Measurements from ENCODE around the gene ATF4.

The ATF4 gene

DNA sequence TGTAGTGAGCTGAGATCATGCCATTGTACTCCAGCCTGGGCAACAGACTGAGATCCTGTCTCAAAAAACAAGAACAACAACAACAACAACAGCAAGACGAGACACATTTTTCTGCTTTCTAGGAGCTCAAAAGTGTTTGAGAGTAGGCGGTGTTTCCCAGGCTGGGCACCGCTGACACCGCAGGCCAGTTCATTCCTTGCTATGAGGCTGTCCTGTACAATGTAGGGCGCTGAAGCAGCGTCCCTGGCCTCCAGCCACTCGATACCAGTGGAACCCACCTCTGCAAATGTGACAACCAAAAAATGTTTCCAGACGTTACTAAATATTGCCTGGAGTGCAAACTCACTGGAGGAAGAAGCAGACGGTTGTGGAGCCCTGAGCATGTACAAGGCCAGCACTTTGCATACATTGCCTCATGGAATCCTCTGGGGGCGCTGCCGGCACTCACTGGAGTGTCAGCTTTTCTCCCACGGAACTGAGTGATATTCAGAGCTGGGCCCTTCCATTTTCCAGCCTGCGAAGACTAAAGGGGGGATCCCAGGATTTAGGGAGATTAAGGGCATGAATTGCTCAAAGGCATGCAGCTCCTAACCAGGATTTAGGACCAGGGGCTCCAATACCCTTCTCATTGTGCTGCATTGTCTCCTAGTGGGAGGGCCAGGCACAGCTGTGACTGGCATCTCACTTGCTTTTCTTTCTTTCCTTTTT lies 24.1 kb upstream of the ATF4 start (continued):
- TF ChIP-seq ZNF791 (tag by site-specific recombination; IDR thresholded peaks at IDR 0.05), result no peak
- TF ChIP-seq SP2 (tag by site-specific recombination; IDR thresholded peaks at IDR 0.05), result no peak
- TF ChIP-seq, protein P1, sequence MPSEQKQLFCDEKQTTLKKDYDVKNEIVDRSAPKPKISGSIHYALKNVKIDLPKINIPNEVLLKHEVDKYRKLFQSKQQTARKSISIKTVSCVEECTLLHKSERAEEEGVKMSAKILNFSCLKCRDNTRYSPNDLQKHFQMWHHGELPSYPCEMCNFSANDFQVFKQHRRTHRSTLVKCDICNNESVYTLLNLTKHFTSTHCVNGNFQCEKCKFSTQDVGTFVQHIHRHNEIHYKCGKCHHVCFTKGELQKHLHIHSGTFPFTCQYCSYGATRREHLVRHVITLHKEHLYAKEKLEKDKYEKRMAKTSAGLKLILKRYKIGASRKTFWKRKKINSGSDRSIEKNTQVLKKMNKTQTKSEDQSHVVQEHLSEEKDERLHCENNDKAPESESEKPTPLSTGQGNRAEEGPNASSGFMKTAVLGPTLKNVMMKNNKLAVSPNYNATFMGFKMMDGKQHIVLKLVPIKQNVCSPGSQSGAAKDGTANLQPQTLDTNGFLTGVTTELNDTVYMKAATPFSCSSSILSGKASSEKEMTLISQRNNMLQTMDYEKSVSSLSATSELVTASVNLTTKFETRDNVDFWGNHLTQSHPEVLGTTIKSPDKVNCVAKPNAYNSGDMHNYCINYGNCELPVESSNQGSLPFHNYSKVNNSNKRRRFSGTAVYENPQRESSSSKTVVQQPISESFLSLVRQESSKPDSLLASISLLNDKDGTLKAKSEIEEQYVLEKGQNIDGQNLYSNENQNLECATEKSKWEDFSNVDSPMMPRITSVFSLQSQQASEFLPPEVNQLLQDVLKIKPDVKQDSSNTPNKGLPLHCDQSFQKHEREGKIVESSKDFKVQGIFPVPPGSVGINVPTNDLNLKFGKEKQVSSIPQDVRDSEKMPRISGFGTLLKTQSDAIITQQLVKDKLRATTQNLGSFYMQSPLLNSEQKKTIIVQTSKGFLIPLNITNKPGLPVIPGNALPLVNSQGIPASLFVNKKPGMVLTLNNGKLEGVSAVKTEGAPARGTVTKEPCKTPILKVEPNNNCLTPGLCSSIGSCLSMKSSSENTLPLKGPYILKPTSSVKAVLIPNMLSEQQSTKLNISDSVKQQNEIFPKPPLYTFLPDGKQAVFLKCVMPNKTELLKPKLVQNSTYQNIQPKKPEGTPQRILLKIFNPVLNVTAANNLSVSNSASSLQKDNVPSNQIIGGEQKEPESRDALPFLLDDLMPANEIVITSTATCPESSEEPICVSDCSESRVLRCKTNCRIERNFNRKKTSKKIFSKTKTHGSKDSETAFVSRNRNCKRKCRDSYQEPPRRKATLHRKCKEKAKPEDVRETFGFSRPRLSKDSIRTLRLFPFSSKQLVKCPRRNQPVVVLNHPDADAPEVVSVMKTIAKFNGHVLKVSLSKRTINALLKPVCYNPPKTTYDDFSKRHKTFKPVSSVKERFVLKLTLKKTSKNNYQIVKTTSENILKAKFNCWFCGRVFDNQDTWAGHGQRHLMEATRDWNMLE (tag by site-specific recombination; conservative IDR thresholded peaks at IDR 0.05; ENCODE audit: low read depth), result no peak
- TF ChIP-seq, protein P2, sequence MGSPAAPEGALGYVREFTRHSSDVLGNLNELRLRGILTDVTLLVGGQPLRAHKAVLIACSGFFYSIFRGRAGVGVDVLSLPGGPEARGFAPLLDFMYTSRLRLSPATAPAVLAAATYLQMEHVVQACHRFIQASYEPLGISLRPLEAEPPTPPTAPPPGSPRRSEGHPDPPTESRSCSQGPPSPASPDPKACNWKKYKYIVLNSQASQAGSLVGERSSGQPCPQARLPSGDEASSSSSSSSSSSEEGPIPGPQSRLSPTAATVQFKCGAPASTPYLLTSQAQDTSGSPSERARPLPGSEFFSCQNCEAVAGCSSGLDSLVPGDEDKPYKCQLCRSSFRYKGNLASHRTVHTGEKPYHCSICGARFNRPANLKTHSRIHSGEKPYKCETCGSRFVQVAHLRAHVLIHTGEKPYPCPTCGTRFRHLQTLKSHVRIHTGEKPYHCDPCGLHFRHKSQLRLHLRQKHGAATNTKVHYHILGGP (tag by site-specific recombination; IDR thresholded peaks at IDR 0.05), result peak; percentile 55; the same call in 1 of the 2 replicates
- TF ChIP-seq ZNF248 (tag by site-specific recombination; IDR thresholded peaks at IDR 0.05), result no peak
- TF ChIP-seq ZNF24 (tag by site-specific recombination; IDR thresholded peaks at IDR 0.05), result no peak
- no peak for TF ChIP-seq ZNF548 (tag by site-specific recombination; IDR thresholded peaks at IDR 0.05)
- no peak for TF ChIP-seq ZNF549 (tag by site-specific recombination; IDR thresholded peaks at IDR 0.05)
- no peak for TF ChIP-seq PRDM1 (tag by site-specific recombination; IDR thresholded peaks at IDR 0.05)
- TF ChIP-seq, protein P3, sequence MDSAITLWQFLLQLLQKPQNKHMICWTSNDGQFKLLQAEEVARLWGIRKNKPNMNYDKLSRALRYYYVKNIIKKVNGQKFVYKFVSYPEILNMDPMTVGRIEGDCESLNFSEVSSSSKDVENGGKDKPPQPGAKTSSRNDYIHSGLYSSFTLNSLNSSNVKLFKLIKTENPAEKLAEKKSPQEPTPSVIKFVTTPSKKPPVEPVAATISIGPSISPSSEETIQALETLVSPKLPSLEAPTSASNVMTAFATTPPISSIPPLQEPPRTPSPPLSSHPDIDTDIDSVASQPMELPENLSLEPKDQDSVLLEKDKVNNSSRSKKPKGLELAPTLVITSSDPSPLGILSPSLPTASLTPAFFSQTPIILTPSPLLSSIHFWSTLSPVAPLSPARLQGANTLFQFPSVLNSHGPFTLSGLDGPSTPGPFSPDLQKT (IDR thresholded peaks at IDR 0.05; ENCODE audit: borderline replicate concordance, low read depth, low read length), result no peak
- TF ChIP-seq ZEB2 (tag by site-specific recombination; IDR thresholded peaks at IDR 0.05), result no peak
- no peak for TF ChIP-seq SP3 (tag by site-specific recombination; IDR thresholded peaks at IDR 0.05)
- TF ChIP-seq ZFP69B (tag by site-specific recombination; IDR thresholded peaks at IDR 0.05), result no peak
- TF ChIP-seq, protein P4, sequence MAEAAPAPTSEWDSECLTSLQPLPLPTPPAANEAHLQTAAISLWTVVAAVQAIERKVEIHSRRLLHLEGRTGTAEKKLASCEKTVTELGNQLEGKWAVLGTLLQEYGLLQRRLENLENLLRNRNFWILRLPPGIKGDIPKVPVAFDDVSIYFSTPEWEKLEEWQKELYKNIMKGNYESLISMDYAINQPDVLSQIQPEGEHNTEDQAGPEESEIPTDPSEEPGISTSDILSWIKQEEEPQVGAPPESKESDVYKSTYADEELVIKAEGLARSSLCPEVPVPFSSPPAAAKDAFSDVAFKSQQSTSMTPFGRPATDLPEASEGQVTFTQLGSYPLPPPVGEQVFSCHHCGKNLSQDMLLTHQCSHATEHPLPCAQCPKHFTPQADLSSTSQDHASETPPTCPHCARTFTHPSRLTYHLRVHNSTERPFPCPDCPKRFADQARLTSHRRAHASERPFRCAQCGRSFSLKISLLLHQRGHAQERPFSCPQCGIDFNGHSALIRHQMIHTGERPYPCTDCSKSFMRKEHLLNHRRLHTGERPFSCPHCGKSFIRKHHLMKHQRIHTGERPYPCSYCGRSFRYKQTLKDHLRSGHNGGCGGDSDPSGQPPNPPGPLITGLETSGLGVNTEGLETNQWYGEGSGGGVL (tag by site-specific recombination; IDR thresholded peaks at IDR 0.05), result no peak
- 0 out of 2 replicates have a peak, but pooled peaks have one; percentile 16 for TF ChIP-seq ZNF335 (tag by site-specific recombination; conservative IDR thresholded peaks at IDR 0.05)
- 0 out of 2 replicates have a peak, but pooled peaks have one; percentile 13 for TF ChIP-seq ZNF600 (tag by site-specific recombination; IDR thresholded peaks at IDR 0.05)
- TF ChIP-seq, protein P5, sequence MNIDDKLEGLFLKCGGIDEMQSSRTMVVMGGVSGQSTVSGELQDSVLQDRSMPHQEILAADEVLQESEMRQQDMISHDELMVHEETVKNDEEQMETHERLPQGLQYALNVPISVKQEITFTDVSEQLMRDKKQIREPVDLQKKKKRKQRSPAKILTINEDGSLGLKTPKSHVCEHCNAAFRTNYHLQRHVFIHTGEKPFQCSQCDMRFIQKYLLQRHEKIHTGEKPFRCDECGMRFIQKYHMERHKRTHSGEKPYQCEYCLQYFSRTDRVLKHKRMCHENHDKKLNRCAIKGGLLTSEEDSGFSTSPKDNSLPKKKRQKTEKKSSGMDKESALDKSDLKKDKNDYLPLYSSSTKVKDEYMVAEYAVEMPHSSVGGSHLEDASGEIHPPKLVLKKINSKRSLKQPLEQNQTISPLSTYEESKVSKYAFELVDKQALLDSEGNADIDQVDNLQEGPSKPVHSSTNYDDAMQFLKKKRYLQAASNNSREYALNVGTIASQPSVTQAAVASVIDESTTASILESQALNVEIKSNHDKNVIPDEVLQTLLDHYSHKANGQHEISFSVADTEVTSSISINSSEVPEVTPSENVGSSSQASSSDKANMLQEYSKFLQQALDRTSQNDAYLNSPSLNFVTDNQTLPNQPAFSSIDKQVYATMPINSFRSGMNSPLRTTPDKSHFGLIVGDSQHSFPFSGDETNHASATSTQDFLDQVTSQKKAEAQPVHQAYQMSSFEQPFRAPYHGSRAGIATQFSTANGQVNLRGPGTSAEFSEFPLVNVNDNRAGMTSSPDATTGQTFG (tag by site-specific recombination; IDR thresholded peaks at IDR 0.05; ENCODE audit: borderline replicate concordance), result no peak
- TF ChIP-seq, protein P6, sequence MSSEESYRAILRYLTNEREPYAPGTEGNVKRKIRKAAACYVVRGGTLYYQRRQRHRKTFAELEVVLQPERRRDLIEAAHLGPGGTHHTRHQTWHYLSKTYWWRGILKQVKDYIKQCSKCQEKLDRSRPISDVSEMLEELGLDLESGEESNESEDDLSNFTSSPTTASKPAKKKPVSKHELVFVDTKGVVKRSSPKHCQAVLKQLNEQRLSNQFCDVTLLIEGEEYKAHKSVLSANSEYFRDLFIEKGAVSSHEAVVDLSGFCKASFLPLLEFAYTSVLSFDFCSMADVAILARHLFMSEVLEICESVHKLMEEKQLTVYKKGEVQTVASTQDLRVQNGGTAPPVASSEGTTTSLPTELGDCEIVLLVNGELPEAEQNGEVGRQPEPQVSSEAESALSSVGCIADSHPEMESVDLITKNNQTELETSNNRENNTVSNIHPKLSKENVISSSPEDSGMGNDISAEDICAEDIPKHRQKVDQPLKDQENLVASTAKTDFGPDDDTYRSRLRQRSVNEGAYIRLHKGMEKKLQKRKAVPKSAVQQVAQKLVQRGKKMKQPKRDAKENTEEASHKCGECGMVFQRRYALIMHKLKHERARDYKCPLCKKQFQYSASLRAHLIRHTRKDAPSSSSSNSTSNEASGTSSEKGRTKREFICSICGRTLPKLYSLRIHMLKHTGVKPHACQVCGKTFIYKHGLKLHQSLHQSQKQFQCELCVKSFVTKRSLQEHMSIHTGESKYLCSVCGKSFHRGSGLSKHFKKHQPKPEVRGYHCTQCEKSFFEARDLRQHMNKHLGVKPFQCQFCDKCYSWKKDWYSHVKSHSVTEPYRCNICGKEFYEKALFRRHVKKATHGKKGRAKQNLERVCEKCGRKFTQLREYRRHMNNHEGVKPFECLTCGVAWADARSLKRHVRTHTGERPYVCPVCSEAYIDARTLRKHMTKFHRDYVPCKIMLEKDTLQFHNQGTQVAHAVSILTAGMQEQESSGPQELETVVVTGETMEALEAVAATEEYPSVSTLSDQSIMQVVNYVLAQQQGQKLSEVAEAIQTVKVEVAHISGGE (tag by site-specific recombination; conservative IDR thresholded peaks at IDR 0.05; ENCODE audit: low read depth), result no peak
- TF ChIP-seq, protein P7, sequence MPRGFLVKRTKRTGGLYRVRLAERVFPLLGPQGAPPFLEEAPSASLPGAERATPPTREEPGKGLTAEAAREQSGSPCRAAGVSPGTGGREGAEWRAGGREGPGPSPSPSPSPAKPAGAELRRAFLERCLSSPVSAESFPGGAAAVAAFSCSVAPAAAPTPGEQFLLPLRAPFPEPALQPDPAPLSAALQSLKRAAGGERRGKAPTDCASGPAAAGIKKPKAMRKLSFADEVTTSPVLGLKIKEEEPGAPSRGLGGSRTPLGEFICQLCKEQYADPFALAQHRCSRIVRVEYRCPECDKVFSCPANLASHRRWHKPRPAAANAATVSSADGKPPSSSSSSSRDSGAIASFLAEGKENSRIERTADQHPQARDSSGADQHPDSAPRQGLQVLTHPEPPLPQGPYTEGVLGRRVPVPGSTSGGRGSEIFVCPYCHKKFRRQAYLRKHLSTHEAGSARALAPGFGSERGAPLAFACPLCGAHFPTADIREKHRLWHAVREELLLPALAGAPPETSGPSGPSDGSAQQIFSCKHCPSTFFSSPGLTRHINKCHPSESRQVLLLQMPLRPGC (tag by site-specific recombination; IDR thresholded peaks at IDR 0.05), result no peak
- no peak for TF ChIP-seq ZNF624 (tag by site-specific recombination; IDR thresholded peaks at IDR 0.05)
- no peak for TF ChIP-seq ZNF140 (tag by site-specific recombination; IDR thresholded peaks at IDR 0.05)
- no peak for TF ChIP-seq ZBTB7A (tag by site-specific recombination; IDR thresholded peaks at IDR 0.05; ENCODE audit: low read depth)
